Spleen (tissue), 13 donors: ENCODE results near the gene CASTOR2. TPM values are rescaled to one million over a fixed set of nuclear protein-coding genes. Genes with fewer than 3 reads are reported as not detected.
"Not testable (repeated sequence)": the region's sequence is repeated elsewhere in the genome, so short reads cannot be mapped to it uniquely, and the experiment has no call there.

ENCODE experiments used
- DNase-seq: peaks from one replicate; pipeline ENCODE4 v3.0.0-alpha.2; 2020
- H3K27ac ChIP-seq, 8 donors: fragments of 200-600 bp; sonication (generic) in 7 of 8; 1 replicate in 4 of 8; 2 replicates in 4 of 8; pipeline versions ENCODE4 v1.5.0 to v1.8.0; 2016 to 2021; ENCODE audit warnings: inconsistent platforms in 4 of 8, mild to moderate bottlenecking in 4 of 8, moderate library complexity in 1 of 8
- H3K27me3 ChIP-seq, 7 donors: fragments of 200-600 bp; sonication (generic) in 6 of 7; replicated peaks in 1 of 7; 1 replicate in 4 of 7; 2 replicates in 3 of 7; pipeline versions ENCODE4 v1.5.0 to v1.8.0; 2016 to 2021; ENCODE audit warnings: inconsistent platforms in 3 of 7, mild to moderate bottlenecking in 1 of 7
- H3K36me3 ChIP-seq, 6 donors: fragments of 200-600 bp; sonication (generic) in 5 of 6; 1 replicate in 4 of 6; 2 replicates in 2 of 6; pipeline versions ENCODE4 v1.5.0 to v1.8.0; 2016 to 2021; ENCODE audit warnings: inconsistent platforms in 2 of 6
- H3K4me1 ChIP-seq, 6 donors: fragments of 200-600 bp; sonication (generic) in 5 of 6; 1 replicate in 3 of 6; 2 replicates in 3 of 6; pipeline versions ENCODE4 v1.5.0 to v1.8.0; 2016 to 2021; ENCODE audit warnings: inconsistent platforms in 3 of 6
- H3K4me3 ChIP-seq, 8 donors: fragments of 200-600 bp; sonication (generic) in 7 of 8; 1 replicate in 4 of 8; 2 replicates in 4 of 8; pipeline versions ENCODE4 v1.5.0 to v1.8.0; 2016 to 2021; ENCODE audit warnings: inconsistent platforms in 4 of 8, mild to moderate bottlenecking in 4 of 8, moderate library complexity in 2 of 8
- H3K9me3 ChIP-seq, 8 donors: fragments of 200-600 bp; sonication (generic) in 7 of 8; 1 replicate in 4 of 8; 2 replicates in 4 of 8; pipeline versions ENCODE4 v1.5.0 to v1.8.0; 2016 to 2021; ENCODE audit warnings: inconsistent platforms in 4 of 8
- POLR2AphosphoS5 ChIP-seq, 3 donors: sonication (generic); formaldehyde crosslinking; IDR thresholded peaks; one replicate each; pipeline ENCODE4 v1.5.1; 2017; ENCODE audit warnings: antibody characterized with exemption in 3 of 3
- WGBS, 5 donors: extraction: QIAGEN DNeasy Blood & Tissue Kit in 3 of 5; methylation state at CpG; one replicate each; pipeline versions ENCODE4 v1.1.5 to v1.1.7; 2013 to 2018; 5-methylcytosine and 5-hydroxymethylcytosine counted together
- intact Hi-C: fragments of 100-400 bp; cut with DNase I; formaldehyde crosslinking; loops from one replicate; pipeline ENCODE4 v1.15.0; 2023; ENCODE audit warnings: low total_unique reads
- long read RNA-seq, 2 donors: transcript quantifications; one replicate each; lab custom pipeline, GENCODE V29; 2026
- polyA plus RNA-seq, 3 donors: library from polyadenylated mRNA; stranded (reverse); fragments of 200-250 nt; gene quantifications; one replicate each; pipeline ENCODE4 v1.2.1, GENCODE V29; 2013
- total RNA-seq, 7 donors: library from RNA; depleted of rRNA in 3 of 7; stranded (reverse); fragments of >200 nt in 3 of 7; fragmentation: NEBNext Ultra II Directional in 4 of 7; extraction: Animal tissue kit (Norgen Biotek cat#: 25700) in 4 of 7; gene quantifications; one replicate each; pipeline versions ENCODE4 v1.1.0 to v1.2.1, GENCODE V29; 2016 to 2021
- donor health status: healthy with polysubstance abuse.
- donor health status: DM: no; HTN: no; CAD: no; lungs with moderate emphysema.
- donor health status: DM: no; HTN: no; CAD: no.
- donor health status: Bipolar disorder and iron deficiency.
- donor health status: healthy.
- donor health status: DM: no; HTN: no; CAD: no.
- donor health status: DM: yes; HTN: yes; CAD: no.

The CASTOR2 gene
- total RNA-seq (1 to 10 TPM; 2.8 to 9.8 (median 6.0) TPM), polyA plus RNA-seq (under 1 TPM; 0.11 to 0.99 (median 0.24) TPM)
- long read RNA-seq, donor 1, partial matches to known transcripts: 0 of 2 reads
- long read RNA-seq, donor 1, other reads (novel, unspliced or antisense): 0 of 2 reads
- long read RNA-seq, donor 2, partial matches to known transcripts: 0 of 1 reads
- long read RNA-seq, donor 2, other reads (novel, unspliced or antisense): 0 of 1 reads

DNA sequence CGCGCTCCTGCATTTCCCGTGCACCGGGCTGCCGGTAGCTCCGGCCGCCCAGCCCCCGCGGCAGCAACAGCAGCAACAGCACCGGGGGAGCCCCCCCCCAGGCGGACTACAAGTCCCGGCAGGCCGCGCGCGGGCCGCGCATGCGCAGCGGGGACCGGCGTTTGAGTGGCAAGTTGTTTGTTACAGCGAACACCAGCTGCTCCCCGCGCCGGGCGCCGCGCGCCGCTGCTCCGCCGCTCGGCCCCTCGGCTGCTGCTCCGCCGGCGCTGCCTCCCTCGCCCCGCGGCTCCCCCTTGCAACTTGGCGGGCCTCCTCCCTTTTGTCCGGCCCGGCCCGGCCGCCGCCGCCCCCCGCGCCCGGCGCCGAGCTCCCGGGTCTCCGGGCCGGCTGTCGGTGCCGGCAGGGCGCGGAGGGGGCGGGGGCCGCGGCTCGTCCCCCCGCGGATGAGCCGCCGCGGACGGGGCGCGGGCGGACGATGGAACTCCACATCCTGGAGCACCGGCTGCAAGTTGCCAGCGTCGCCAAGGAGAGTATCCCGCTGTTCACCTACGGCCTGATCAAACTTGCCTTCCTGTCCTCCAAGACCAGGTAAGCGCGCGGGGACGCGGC, at the start of gene CASTOR2:
Gene CASTOR2, plus strand, starts transcription at position 195 of the 609 bp plus-strand sequence. Its CDS starts 281 bp downstream, at position 476.
- H3K27me3 ChIP-seq, H3K9me3 ChIP-seq, H3K36me3 ChIP-seq, H3K4me1 ChIP-seq, intact Hi-C loops, H3K27ac ChIP-seq: not testable (repeated sequence)
- 0 to 3% (median 0%) methylated on average over 1 to 18 of the region's 84 CpGs; no CpG with 5 or more reads in 2 of the 5 donors for WGBS, 5 donors
- peak within 1 kb of the TSS in 5 of 8 donors; percentile 15 to 55 (median 30) for H3K4me3 ChIP-seq
- peak in 2 of 3 donors; percentile 33 to 56 for TF ChIP-seq POLR2AphosphoS5 (IDR thresholded peaks at IDR 0.05)
- DNase-seq: peak; percentile 86

GRCh38 chr7:74922321-74922890, 42.1 kb upstream of the CASTOR2 start:
- H3K27ac ChIP-seq, H3K9me3 ChIP-seq, H3K4me3 ChIP-seq, intact Hi-C loops, DNase-seq, H3K4me1 ChIP-seq, H3K27me3 ChIP-seq, H3K36me3 ChIP-seq: not testable (repeated sequence)
- WGBS, 5 donors: 69 to 88% (median 76%) methylated on average over 6 to 8 of the region's 10 CpGs

DNA sequence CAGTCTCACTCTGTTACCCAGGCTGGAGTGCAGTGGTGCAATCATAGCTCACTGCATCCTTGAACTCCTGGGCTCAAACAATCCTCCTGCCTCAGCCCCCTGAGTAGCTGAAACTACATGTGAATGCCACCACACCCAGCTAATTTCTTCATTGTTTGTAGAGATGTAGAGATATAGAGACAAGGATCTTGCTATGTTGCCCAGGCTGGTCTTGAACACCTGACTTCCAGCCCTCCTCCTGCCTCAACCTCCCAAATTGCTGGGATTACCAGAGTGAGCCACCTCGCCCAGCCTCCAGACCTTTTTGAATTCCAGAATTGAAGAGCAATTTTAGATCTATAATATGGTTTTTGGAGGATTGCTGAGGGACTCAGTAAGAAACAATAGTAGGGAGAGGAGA, 40.9 kb upstream of the CASTOR2 start:
- intact Hi-C loops, H3K4me1 ChIP-seq, H3K27me3 ChIP-seq, H3K4me3 ChIP-seq, DNase-seq, H3K9me3 ChIP-seq, H3K27ac ChIP-seq, H3K36me3 ChIP-seq: not testable (repeated sequence)
- 85 to 100% (median 96%) methylated on average over 1 of the region's 1 CpG for WGBS, 5 donors

DNA sequence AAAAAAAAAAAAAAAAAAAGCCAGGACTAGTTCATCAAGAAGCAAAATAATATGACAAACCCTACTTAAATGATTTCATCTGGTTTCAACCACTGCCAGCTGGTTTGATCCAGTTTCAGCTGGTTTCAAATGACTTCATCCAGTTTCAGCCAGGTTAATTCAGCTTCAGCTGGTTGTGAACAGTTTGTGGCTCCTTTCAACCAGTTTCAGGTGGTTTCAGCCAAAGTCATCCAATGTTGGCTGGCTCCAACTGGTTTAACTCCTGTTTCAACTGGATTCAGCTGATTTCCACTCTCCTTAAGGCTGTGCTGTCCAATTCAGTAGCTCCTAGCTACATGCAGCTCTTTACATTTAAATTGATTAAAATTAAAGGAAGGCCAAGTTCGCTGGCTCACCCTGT, 37.5 kb upstream of the CASTOR2 start:
- H3K4me3 ChIP-seq: not testable (repeated sequence)
- no CpG with 5 or more reads among the region's 1 CpG for WGBS, 5 donors

GRCh38 chr7:74931563-74932328, 32.8 kb upstream of the CASTOR2 start:
- H3K4me3 ChIP-seq, H3K36me3 ChIP-seq, intact Hi-C loops, H3K4me1 ChIP-seq, DNase-seq, H3K27ac ChIP-seq, H3K9me3 ChIP-seq, H3K27me3 ChIP-seq: not testable (repeated sequence)
- 100% methylated on average over 1 of the region's 6 CpGs; no CpG with 5 or more reads in 3 of the 5 donors for WGBS, 5 donors

More for the DNA sequence above, 37.5 kb upstream of the CASTOR2 start:
- H3K4me1 ChIP-seq, H3K9me3 ChIP-seq, H3K27me3 ChIP-seq, intact Hi-C loops, H3K36me3 ChIP-seq, DNase-seq, H3K27ac ChIP-seq: not testable (repeated sequence)

- H3K4me1 ChIP-seq, DNase-seq, H3K27ac ChIP-seq, H3K9me3 ChIP-seq, intact Hi-C loops, H3K4me3 ChIP-seq, H3K27me3 ChIP-seq, H3K36me3 ChIP-seq: not testable (repeated sequence)
- WGBS, 5 donors: no CpG with 5 or more reads among the region's 2 CpGs
These were observed 25.1 kb upstream of the CASTOR2 start for GRCh38 chr7:74939429-74939828.

DNA sequence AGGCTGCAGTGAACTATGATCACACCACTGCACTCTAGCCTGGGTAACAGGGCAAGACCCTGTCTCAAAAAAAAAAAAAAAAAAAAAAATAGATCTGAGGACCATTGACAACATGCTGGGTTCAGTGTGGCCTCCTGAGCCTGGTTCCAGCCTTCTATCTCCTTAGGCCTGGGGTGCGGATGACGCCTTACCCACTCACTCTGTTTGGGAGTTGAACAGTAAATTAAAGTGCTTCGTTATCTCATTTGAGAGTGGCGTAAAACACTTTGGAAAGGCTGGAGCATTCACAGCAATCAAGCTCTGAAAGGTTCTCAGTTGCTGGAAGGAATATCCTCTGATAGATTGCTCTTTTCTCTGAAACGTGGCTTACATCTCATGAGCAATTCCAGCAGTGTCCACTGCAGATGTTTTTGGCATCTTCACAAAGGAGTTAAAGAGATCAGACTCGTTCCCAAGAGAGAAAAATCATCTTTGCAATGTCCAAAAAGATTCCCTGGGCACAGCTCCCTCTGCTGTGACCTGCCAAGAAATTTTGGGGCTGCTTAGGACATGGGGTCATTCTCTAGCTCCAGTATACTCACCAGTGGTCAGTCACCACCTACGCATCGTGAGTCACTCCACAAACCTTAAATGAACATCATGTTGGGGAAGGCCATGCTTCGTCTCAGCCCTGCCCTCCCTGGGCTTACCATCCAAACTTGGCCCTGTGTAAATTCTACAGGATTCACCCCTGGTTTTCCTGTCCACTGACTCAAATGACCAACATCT, 23.0 kb upstream of the CASTOR2 start:
- H3K27me3 ChIP-seq, H3K4me3 ChIP-seq, H3K27ac ChIP-seq, H3K36me3 ChIP-seq, H3K4me1 ChIP-seq, DNase-seq, intact Hi-C loops, H3K9me3 ChIP-seq: not testable (repeated sequence)
- WGBS, 5 donors: 86 to 96% (median 90%) methylated on average over 2 to 6 of the region's 9 CpGs; no CpG with 5 or more reads in 2 of the 5 donors

GRCh38 chr7:74943923-74944322, 20.6 kb upstream of the CASTOR2 start:
- H3K27me3 ChIP-seq, H3K36me3 ChIP-seq, intact Hi-C loops, H3K9me3 ChIP-seq, H3K27ac ChIP-seq, DNase-seq, H3K4me3 ChIP-seq, H3K4me1 ChIP-seq: not testable (repeated sequence)
- WGBS, 5 donors: 81 to 90% (median 82%) methylated on average over 3 to 4 of the region's 4 CpGs

GRCh38 chr7:74947741-74948140, 16.8 kb upstream of the CASTOR2 start:
- H3K27me3 ChIP-seq, intact Hi-C loops, H3K27ac ChIP-seq, H3K9me3 ChIP-seq, H3K4me1 ChIP-seq, DNase-seq, H3K4me3 ChIP-seq, H3K36me3 ChIP-seq: not testable (repeated sequence)
- WGBS, 5 donors: no CpG with 5 or more reads among the region's 3 CpGs

- H3K4me3 ChIP-seq, intact Hi-C loops: not testable (repeated sequence)
These were observed 10.7 kb upstream of the CASTOR2 start for GRCh38 chr7:74953774-74954173.

More at GRCh38 chr7:74953774-74954173, 10.7 kb upstream of the CASTOR2 start:
- not testable (repeated sequence) for H3K27me3 ChIP-seq, H3K4me1 ChIP-seq, H3K27ac ChIP-seq, H3K36me3 ChIP-seq, H3K9me3 ChIP-seq, DNase-seq
- WGBS, 5 donors: no CpG with 5 or more reads among the region's 8 CpGs
